ENCODE measurements around the gene HMGB3.
"Not testable (repeated sequence)": the region's sequence is repeated elsewhere in the genome, so short reads cannot be mapped to it uniquely, and the experiment has no call there.

HMGB3 gene

GRCh38 chrX:150980186-150980585, 2.9 kb upstream of the HMGB3 start:
- no peak overlapping the region for H3K9ac ChIP-seq (ENCODE audit: low read length)
- H3K36me3 ChIP-seq (ENCODE audit: control insufficient read depth, insufficient read depth, low read length, severe bottlenecking) = no peaks in the 10 kb centered on the region
- H3K9me3 ChIP-seq (ENCODE audit: control insufficient read depth, low read length) = no peaks in the 10 kb centered on the region
- H3K27me3 ChIP-seq (replicated peaks; ENCODE audit: control insufficient read depth, insufficient read depth, low read length) = peaks cover 5% of the 10 kb centered on the region
- no peak overlapping the region for H3K4me3 ChIP-seq (ENCODE audit: low read length)
- no peaks in the 10 kb centered on the region for H3K4me1 ChIP-seq (ENCODE audit: control insufficient read depth, insufficient read depth, low read length)
- no peak for DNase-seq (ENCODE audit: low read depth)

DNA sequence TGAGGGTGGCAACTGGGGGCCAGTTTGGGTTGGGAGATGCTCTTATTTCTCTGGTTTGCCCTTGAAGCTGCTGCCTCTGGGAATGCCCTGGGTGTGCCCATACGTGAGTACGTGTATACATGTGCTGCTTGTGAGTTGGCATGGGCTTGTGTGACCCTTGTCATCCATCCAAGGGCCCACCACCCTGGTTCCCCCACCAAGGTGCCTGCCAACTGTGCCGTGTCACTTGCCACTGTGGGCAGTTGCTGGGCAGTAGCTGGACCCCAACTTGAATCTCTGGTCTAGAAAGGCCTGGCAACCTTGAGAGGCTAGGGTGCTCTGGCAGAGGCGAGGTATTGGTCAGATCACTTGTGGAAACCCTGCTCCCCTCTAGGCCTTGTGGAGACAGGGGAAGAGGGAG, 2.4 kb upstream of the HMGB3 start:
- Histone ChIP-seq H3K4me1 (ENCODE audit: control insufficient read depth, insufficient read depth, low read length) (no peaks in the 10 kb centered on the region), H3K9ac (ENCODE audit: low read length) (no peak overlapping the region), H3K9me3 (ENCODE audit: control insufficient read depth, low read length) (no peaks in the 10 kb centered on the region), H3K4me3 (ENCODE audit: low read length) (no peak overlapping the region), H3K36me3 (ENCODE audit: control insufficient read depth, insufficient read depth, low read length, severe bottlenecking) (no peaks in the 10 kb centered on the region), H3K27me3 (replicated peaks; ENCODE audit: control insufficient read depth, insufficient read depth, low read length) (peaks cover 5% of the 10 kb centered on the region)
- DNase-seq (ENCODE audit: low read depth) = no peak

- Histone ChIP-seq H3K4me1 (ENCODE audit: control insufficient read depth, insufficient read depth, low read length) (no peaks in the 10 kb centered on the region), H3K27me3 (replicated peaks; ENCODE audit: control insufficient read depth, insufficient read depth, low read length) (peaks cover 5% of the 10 kb centered on the region), H3K9ac (ENCODE audit: low read length) (peak overlapping the region; percentile 34), H3K36me3 (ENCODE audit: control insufficient read depth, insufficient read depth, low read length, severe bottlenecking) (peaks cover 3% of the 10 kb centered on the region), H3K4me3 (ENCODE audit: low read length) (peak overlapping the region; percentile 73), H3K9me3 (ENCODE audit: control insufficient read depth, low read length) (no peaks in the 10 kb centered on the region)
- no peak for DNase-seq (ENCODE audit: low read depth)
These were observed 824 bp upstream of the HMGB3 start for GRCh38 chrX:150982235-150982787.

DNA sequence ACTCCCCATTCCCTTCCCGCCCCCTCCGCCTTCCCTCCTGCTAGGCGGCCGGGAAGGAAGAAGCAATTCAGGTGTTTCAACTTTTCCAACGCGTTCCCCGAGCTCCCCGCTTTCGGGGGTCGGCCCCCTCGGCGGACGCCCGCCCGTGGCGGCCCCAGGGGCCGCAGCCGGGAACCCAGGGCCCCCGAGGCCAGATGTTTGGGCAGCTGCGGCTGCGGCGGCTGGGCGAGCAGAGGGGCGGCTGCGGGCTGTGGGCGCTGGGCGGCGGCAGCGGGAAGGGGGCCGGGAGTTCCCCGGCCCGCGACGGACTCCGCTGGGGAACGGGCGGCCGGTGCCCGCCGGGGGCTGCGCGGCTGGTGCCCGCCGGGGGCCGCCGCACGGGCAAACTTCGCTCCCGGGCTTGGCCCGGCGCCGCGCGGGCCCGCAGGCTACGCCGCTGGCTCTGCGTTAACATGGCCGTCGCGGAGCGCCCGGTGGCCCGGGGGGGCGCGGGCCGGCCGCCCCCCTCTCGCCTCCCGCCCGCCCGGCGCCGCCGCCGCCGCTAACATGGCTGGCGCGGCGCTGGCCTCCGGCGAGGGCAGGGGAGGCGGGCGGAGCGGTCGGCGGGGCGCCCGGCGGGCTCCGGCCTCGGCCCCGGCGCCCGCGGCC, 510 bp downstream of the HMGB3 start:
- Histone ChIP-seq H3K9me3 (ENCODE audit: control insufficient read depth, low read length) (no peaks in the 10 kb centered on the region), H3K4me1 (ENCODE audit: control insufficient read depth, insufficient read depth, low read length) (no peaks in the 10 kb centered on the region), H3K27me3 (replicated peaks; ENCODE audit: control insufficient read depth, insufficient read depth, low read length) (peaks cover 5% of the 10 kb centered on the region), H3K36me3 (ENCODE audit: control insufficient read depth, insufficient read depth, low read length, severe bottlenecking) (peaks cover 4% of the 10 kb centered on the region), H3K9ac (ENCODE audit: low read length) (no peak overlapping the region), H3K4me3 (ENCODE audit: low read length) (peak overlapping the region; percentile 59)
- peak; percentile 38 for DNase-seq (ENCODE audit: low read depth)

GRCh38 chrX:150984169-150984824, 1.2 kb downstream of the HMGB3 start:
- no peaks in the 10 kb centered on the region for H3K4me1 ChIP-seq (ENCODE audit: control insufficient read depth, insufficient read depth, low read length)
- peak; percentile 39 for DNase-seq (ENCODE audit: low read depth)
- H3K27me3 ChIP-seq (replicated peaks; ENCODE audit: control insufficient read depth, insufficient read depth, low read length) = peaks cover 5% of the 10 kb centered on the region
- H3K9me3 ChIP-seq (ENCODE audit: control insufficient read depth, low read length) = no peaks in the 10 kb centered on the region
- peaks cover 4% of the 10 kb centered on the region for H3K36me3 ChIP-seq (ENCODE audit: control insufficient read depth, insufficient read depth, low read length, severe bottlenecking)
- peak overlapping the region; percentile 71 for H3K4me3 ChIP-seq (ENCODE audit: low read length)
- H3K9ac ChIP-seq (ENCODE audit: low read length) = no peak overlapping the region

GRCh38 chrX:150987687-150988086, 4.6 kb downstream of the HMGB3 start:
- not testable (repeated sequence) for H3K4me3 ChIP-seq (ENCODE audit: low read length); H3K4me1 ChIP-seq (ENCODE audit: control insufficient read depth, insufficient read depth, low read length); DNase-seq (ENCODE audit: low read depth); H3K9me3 ChIP-seq (ENCODE audit: control insufficient read depth, low read length); H3K36me3 ChIP-seq (ENCODE audit: control insufficient read depth, insufficient read depth, low read length, severe bottlenecking); H3K27me3 ChIP-seq (replicated peaks; ENCODE audit: control insufficient read depth, insufficient read depth, low read length); H3K9ac ChIP-seq (ENCODE audit: low read length)

GRCh38 chrX:150989420-150989819, 6.3 kb downstream of the HMGB3 start:
- Histone ChIP-seq H3K9ac (ENCODE audit: low read length) (no peak overlapping the region), H3K36me3 (ENCODE audit: control insufficient read depth, insufficient read depth, low read length, severe bottlenecking) (peaks cover 4% of the 10 kb centered on the region), H3K27me3 (replicated peaks; ENCODE audit: control insufficient read depth, insufficient read depth, low read length) (no peaks in the 10 kb centered on the region), H3K4me3 (ENCODE audit: low read length) (no peak overlapping the region), H3K9me3 (ENCODE audit: control insufficient read depth, low read length) (no peaks in the 10 kb centered on the region), H3K4me1 (ENCODE audit: control insufficient read depth, insufficient read depth, low read length) (no peaks in the 10 kb centered on the region)
- no peak for DNase-seq (ENCODE audit: low read depth)

DNA sequence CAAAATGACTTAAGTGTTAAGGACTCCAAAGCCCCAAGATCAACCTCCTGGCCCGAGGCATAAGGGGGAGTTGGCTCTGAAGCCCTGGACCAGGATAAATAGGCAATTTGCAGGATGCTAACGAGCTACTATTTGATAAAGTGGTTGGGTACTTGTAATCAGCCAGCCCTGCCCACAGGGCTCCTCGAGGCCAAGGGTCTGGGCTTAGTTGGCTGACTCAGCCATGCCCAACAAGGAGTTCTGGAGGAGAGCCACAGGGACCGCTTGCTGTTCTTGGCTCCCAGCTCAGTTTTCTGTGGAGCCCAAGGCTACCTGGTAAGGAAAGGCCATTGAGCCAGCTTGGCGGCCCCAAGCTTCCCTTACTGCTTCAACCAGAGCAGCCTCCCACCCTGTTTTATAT, 7.8 kb downstream of the HMGB3 start:
- DNase-seq (ENCODE audit: low read depth) = no peak
- peaks cover 4% of the 10 kb centered on the region for H3K36me3 ChIP-seq (ENCODE audit: control insufficient read depth, insufficient read depth, low read length, severe bottlenecking)

DNA sequence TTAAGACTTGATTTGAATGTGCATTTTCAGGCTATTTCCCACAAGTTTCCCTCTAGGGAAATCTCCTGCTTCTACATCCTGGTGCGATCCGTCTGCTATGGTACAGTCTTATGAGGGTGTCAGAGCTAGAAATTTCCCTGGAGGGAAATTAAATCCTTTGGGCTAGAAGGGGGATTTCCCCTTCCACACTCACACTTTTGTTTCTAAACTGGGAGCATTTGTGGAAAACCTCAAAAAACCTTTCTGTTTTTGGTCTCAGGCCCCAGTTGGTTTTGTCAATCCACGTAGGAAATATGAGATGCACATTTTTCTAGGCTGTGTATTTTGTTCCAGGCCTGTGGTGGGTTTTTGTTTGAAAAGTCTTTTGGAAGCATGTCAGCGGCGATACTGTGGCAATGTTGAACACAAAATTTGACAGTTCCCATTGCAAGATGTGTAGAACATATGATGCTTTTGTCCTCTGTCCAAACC, 17.8 kb downstream of the HMGB3 start:
- Histone ChIP-seq H3K27me3 (replicated peaks; ENCODE audit: control insufficient read depth, insufficient read depth, low read length) (peaks cover 12% of the 10 kb centered on the region), H3K9ac (ENCODE audit: low read length) (no peak overlapping the region), H3K36me3 (ENCODE audit: control insufficient read depth, insufficient read depth, low read length, severe bottlenecking) (no peaks in the 10 kb centered on the region), H3K4me3 (ENCODE audit: low read length) (no peak overlapping the region), H3K4me1 (ENCODE audit: control insufficient read depth, insufficient read depth, low read length) (no peaks in the 10 kb centered on the region), H3K9me3 (ENCODE audit: control insufficient read depth, low read length) (no peaks in the 10 kb centered on the region)
- DNase-seq (ENCODE audit: low read depth) = peak; percentile 45

More for the DNA sequence above, 7.8 kb downstream of the HMGB3 start:
- Histone ChIP-seq H3K9ac (ENCODE audit: low read length) (no peak overlapping the region), H3K9me3 (ENCODE audit: control insufficient read depth, low read length) (no peaks in the 10 kb centered on the region), H3K4me3 (ENCODE audit: low read length) (no peak overlapping the region), H3K27me3 (replicated peaks; ENCODE audit: control insufficient read depth, insufficient read depth, low read length) (no peaks in the 10 kb centered on the region), H3K4me1 (ENCODE audit: control insufficient read depth, insufficient read depth, low read length) (no peaks in the 10 kb centered on the region)

- Histone ChIP-seq H3K4me1 (ENCODE audit: control insufficient read depth, insufficient read depth, low read length) (no peaks in the 10 kb centered on the region), H3K9ac (ENCODE audit: low read length) (no peak overlapping the region), H3K4me3 (ENCODE audit: low read length) (no peak overlapping the region), H3K27me3 (replicated peaks; ENCODE audit: control insufficient read depth, insufficient read depth, low read length) (peaks cover 12% of the 10 kb centered on the region), H3K9me3 (ENCODE audit: control insufficient read depth, low read length) (no peaks in the 10 kb centered on the region), H3K36me3 (ENCODE audit: control insufficient read depth, insufficient read depth, low read length, severe bottlenecking) (no peaks in the 10 kb centered on the region)
- peak; percentile 6 for DNase-seq (ENCODE audit: low read depth)
These were observed 20.9 kb downstream of the HMGB3 start for GRCh38 chrX:151004085-151004484.

GRCh38 chrX:151006410-151007109, 23.4 kb downstream of the HMGB3 start:
- Histone ChIP-seq H3K27me3 (replicated peaks; ENCODE audit: control insufficient read depth, insufficient read depth, low read length) (peaks cover 3% of the 10 kb centered on the region), H3K9me3 (ENCODE audit: control insufficient read depth, low read length) (no peaks in the 10 kb centered on the region), H3K9ac (ENCODE audit: low read length) (no peak overlapping the region), H3K4me1 (ENCODE audit: control insufficient read depth, insufficient read depth, low read length) (no peaks in the 10 kb centered on the region), H3K4me3 (ENCODE audit: low read length) (no peak overlapping the region), H3K36me3 (ENCODE audit: control insufficient read depth, insufficient read depth, low read length, severe bottlenecking) (no peaks in the 10 kb centered on the region)
- no peak for DNase-seq (ENCODE audit: low read depth)
